Measurements from ENCODE around the gene TMEM253. TPM values are rescaled to one million over a fixed set of nuclear protein-coding genes. Genes with fewer than 3 reads are reported as not detected.

TMEM253 gene
- total RNA-seq, 1 experiment from 2014 or later, result not detected

DNA sequence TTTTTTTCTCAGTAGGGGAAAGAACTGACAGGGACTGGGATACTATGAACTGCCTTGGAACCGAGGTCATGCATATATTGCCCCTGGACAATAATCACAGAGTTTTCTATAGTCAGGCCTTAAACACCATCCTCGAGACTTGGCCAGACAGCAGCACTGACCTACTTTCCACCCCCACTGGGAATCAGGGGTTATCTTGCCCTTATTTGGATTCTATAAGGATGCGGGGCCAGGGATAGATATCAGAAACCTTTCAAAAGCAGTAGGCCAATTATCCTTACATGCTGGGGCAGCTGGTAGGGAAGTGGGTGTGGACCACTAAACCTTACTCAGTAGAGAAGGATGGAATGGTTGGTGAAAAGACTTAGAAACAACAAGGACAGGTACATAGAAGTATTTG lies 4.4 kb upstream of the TMEM253 start:
- no peak overlapping the region for H3K4me2 ChIP-seq (ENCODE audit: low read length)
- H3K9me3 ChIP-seq (ENCODE audit: low read length), result no peaks in the 10 kb centered on the region
- peaks cover 11% of the 10 kb centered on the region for H3K4me1 ChIP-seq (ENCODE audit: insufficient read depth, low read length)
- H3K79me2 ChIP-seq (ENCODE audit: low read length), result no peaks in the 10 kb centered on the region
- H3K36me3 ChIP-seq (ENCODE audit: low read depth, low read length), result no peaks in the 10 kb centered on the region
- no peaks in the 10 kb centered on the region for H3K9me2 ChIP-seq (replicated peaks; ENCODE audit: low read length)
- POLR2A ChIA-PET (ENCODE audit: unreplicated experiment), result no interaction called here
- TF ChIP-seq EZH2phosphoT487 (IDR thresholded peaks at IDR 0.05; ENCODE audit: borderline replicate concordance, low read length) (no peak), EZH2 (IDR thresholded peaks at IDR 0.05; ENCODE audit: low read length, unreplicated experiment) (no peak)
- TF ChIP-seq, protein P1, sequence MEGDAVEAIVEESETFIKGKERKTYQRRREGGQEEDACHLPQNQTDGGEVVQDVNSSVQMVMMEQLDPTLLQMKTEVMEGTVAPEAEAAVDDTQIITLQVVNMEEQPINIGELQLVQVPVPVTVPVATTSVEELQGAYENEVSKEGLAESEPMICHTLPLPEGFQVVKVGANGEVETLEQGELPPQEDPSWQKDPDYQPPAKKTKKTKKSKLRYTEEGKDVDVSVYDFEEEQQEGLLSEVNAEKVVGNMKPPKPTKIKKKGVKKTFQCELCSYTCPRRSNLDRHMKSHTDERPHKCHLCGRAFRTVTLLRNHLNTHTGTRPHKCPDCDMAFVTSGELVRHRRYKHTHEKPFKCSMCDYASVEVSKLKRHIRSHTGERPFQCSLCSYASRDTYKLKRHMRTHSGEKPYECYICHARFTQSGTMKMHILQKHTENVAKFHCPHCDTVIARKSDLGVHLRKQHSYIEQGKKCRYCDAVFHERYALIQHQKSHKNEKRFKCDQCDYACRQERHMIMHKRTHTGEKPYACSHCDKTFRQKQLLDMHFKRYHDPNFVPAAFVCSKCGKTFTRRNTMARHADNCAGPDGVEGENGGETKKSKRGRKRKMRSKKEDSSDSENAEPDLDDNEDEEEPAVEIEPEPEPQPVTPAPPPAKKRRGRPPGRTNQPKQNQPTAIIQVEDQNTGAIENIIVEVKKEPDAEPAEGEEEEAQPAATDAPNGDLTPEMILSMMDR (conservative IDR thresholded peaks at IDR 0.05; ENCODE audit: low read depth, low read length), result no peak
- no peaks in the 10 kb centered on the region for H3F3A ChIP-seq (ENCODE audit: low read length, unreplicated experiment)
- no peak overlapping the region for H3K4me3 ChIP-seq (ENCODE audit: low read length)
- BruUV-seq (replicated peaks), result TSS peak; percentile 30
- DNase-seq (no peak), ATAC-seq (no peak)
- intact Hi-C loops (cut with micrococcal nuclease), result no loop called here
- H3K9ac ChIP-seq (ENCODE audit: low read length), result no peak overlapping the region
- no peaks in the 10 kb centered on the region for H3K27me3 ChIP-seq (ENCODE audit: low read length)
- H3K27ac ChIP-seq (ENCODE audit: low read length), result no peak overlapping the region
- H2AFZ ChIP-seq (ENCODE audit: low read length), result no peak overlapping the region
- H4K20me1 ChIP-seq (ENCODE audit: low read length), result no peaks in the 10 kb centered on the region
- CTCF ChIA-PET, result no interaction called here

DNA sequence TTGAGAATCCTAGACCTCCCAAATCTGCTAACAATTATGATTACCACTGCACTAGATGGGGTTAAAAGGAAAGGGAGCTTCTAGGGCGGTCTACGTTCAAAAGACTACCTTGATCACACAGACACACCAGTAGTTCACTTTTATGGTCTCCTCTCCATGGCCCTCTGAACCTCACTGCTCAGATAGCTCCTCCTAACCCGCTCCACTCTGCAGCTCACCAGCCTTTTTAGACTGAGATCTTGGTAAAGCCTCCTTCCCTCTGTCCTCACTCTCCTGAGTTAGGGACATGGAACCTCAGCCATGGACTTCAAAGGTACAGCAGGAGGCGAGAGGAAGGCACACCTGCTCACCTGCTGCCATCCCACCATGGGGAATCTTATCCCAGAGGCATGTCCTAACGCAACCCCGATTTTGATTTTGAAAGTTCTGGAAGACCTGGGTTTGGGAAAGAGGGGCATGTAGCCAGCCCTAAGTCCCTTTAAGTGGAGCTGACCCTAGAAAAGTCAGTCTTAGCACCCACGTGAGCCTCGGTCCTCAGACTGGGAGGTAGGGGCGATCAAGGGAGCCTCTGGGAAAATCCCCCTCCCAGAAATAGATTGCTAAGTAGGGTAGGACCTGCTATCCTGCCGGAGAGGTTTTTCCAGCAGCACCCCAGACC lies 3.8 kb upstream of the TMEM253 start:
- H3K9me3 ChIP-seq (ENCODE audit: low read length), result no peaks in the 10 kb centered on the region
- no peaks in the 10 kb centered on the region for H3F3A ChIP-seq (ENCODE audit: low read length, unreplicated experiment)
- H3K4me1 ChIP-seq (ENCODE audit: insufficient read depth, low read length), result peaks cover 16% of the 10 kb centered on the region
- ATAC-seq (no peak), DNase-seq (no peak)
- no peak overlapping the region for H2AFZ ChIP-seq (ENCODE audit: low read length)
- no peak overlapping the region for H3K4me3 ChIP-seq (ENCODE audit: low read length)
- no peak for TF ChIP-seq EZH2 (IDR thresholded peaks at IDR 0.05; ENCODE audit: low read length, unreplicated experiment)
- TF ChIP-seq EZH2phosphoT487 (IDR thresholded peaks at IDR 0.05; ENCODE audit: borderline replicate concordance, low read length), result no peak
- TF ChIP-seq, protein P1 (conservative IDR thresholded peaks at IDR 0.05; ENCODE audit: low read depth, low read length), result no peak
- POLR2A ChIA-PET (ENCODE audit: unreplicated experiment), result no interaction called here
- BruUV-seq (replicated peaks), result no TSS peak
- no peak overlapping the region for H3K4me2 ChIP-seq (ENCODE audit: low read length)
- intact Hi-C loops (cut with micrococcal nuclease), result no loop called here
- H3K9me2 ChIP-seq (replicated peaks; ENCODE audit: low read length), result no peaks in the 10 kb centered on the region
- CTCF ChIA-PET, result interaction anchor here (0.6 kb wide), 2 partner anchors 29 to 415 kb away, joined by 3 to 4 read pairs; no protein-coding TSS in a partner anchor
- H3K9ac ChIP-seq (ENCODE audit: low read length), result no peak overlapping the region
- H3K79me2 ChIP-seq (ENCODE audit: low read length), result no peaks in the 10 kb centered on the region
- H3K36me3 ChIP-seq (ENCODE audit: low read depth, low read length), result no peaks in the 10 kb centered on the region
- H3K27me3 ChIP-seq (ENCODE audit: low read length), result no peaks in the 10 kb centered on the region
- no peaks in the 10 kb centered on the region for H4K20me1 ChIP-seq (ENCODE audit: low read length)
- H3K27ac ChIP-seq (ENCODE audit: low read length), result no peak overlapping the region

DNA sequence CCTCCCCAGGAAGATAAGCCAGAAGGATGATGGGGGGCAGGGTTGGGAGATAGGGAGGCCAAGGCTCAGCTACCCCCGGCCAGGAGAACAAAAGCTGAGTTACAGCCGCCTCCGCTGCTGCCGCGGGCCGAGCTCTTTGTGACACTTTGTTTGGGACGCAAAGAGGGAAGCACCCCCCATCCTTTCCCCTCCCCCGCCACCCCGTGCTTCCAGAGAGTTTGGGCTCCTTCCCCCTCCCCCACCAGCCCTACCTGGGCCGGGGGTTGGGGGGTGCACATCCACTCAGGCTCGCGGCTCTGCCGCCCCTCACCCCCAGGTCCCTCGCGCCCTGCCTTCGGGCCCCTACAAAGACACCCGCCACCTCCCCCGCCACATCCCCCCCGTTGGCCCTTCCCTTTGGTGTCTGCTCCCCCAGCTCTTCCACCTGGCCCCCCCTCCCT lies 3.2 kb upstream of the TMEM253 start:
- H3K27ac ChIP-seq (ENCODE audit: low read length), result no peak overlapping the region
- intact Hi-C loops (cut with micrococcal nuclease), result no loop called here
- peaks cover 21% of the 10 kb centered on the region for H3K4me1 ChIP-seq (ENCODE audit: insufficient read depth, low read length)
- BruUV-seq (replicated peaks), result no TSS peak
- ChIA-PET CTCF (interaction anchor here (0.6 kb wide), 2 partner anchors 29 to 416 kb away, joined by 3 to 4 read pairs; no protein-coding TSS in a partner anchor), POLR2A (ENCODE audit: unreplicated experiment) (no interaction called here)
- TF ChIP-seq, protein P1 (conservative IDR thresholded peaks at IDR 0.05; ENCODE audit: low read depth, low read length), result no peak
- TF ChIP-seq EZH2 (IDR thresholded peaks at IDR 0.05; ENCODE audit: low read length, unreplicated experiment) (no peak), EZH2phosphoT487 (IDR thresholded peaks at IDR 0.05; ENCODE audit: borderline replicate concordance, low read length) (no peak)
- no peak overlapping the region for H3K9ac ChIP-seq (ENCODE audit: low read length)
- no peak for DNase-seq
- no peaks in the 10 kb centered on the region for H3K27me3 ChIP-seq (ENCODE audit: low read length)
- no peaks in the 10 kb centered on the region for H3K79me2 ChIP-seq (ENCODE audit: low read length)
- no peak overlapping the region for H3K4me2 ChIP-seq (ENCODE audit: low read length)
- no peak overlapping the region for H3K4me3 ChIP-seq (ENCODE audit: low read length)
- ATAC-seq, result no peak
- no peaks in the 10 kb centered on the region for H3K36me3 ChIP-seq (ENCODE audit: low read depth, low read length)
- no peaks in the 10 kb centered on the region for H4K20me1 ChIP-seq (ENCODE audit: low read length)
- no peaks in the 10 kb centered on the region for H3K9me2 ChIP-seq (replicated peaks; ENCODE audit: low read length)
- no peak overlapping the region for H2AFZ ChIP-seq (ENCODE audit: low read length)
- H3K9me3 ChIP-seq (ENCODE audit: low read length), result no peaks in the 10 kb centered on the region
- H3F3A ChIP-seq (ENCODE audit: low read length, unreplicated experiment), result no peaks in the 10 kb centered on the region

Measured in PC-3 (cell line).